GM19035 (cell line): Measurements from ENCODE around the gene KRTAP17-1.

Source experiments
- ATAC-seq: cut with Tn5 transposase; IDR thresholded peaks from one replicate; pipeline ENCODE4 v1.9.1; 2021; ENCODE audit not compliant: unreplicated experiment

The KRTAP17-1 gene

GRCh38 chr17:41333098-41333497, 17.6 kb upstream of the KRTAP17-1 start:
- ATAC-seq, result no peak

DNA sequence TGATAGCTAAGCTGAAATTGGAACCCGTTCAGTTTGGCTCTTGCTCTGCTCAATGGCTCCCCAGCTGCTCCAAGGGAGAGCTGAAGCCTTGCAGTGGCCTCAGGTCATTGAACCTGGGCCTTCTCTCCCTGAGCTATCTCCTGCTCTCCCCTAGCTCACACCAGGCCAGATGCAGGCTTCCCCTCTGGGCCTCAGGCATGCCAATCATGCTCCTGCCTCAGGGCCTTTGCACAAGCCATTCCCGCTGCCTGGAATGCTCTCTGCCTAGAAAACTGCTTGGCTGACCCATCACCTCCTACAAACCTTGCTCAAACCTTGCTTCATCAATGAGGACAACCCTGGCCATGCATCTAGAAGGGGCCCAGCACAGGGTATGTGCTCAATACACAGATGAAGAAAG, 16.7 kb upstream of the KRTAP17-1 start:
- ATAC-seq, result no peak

GRCh38 chr17:41331606-41332005, 16.1 kb upstream of the KRTAP17-1 start:
- ATAC-seq, result no peak

DNA sequence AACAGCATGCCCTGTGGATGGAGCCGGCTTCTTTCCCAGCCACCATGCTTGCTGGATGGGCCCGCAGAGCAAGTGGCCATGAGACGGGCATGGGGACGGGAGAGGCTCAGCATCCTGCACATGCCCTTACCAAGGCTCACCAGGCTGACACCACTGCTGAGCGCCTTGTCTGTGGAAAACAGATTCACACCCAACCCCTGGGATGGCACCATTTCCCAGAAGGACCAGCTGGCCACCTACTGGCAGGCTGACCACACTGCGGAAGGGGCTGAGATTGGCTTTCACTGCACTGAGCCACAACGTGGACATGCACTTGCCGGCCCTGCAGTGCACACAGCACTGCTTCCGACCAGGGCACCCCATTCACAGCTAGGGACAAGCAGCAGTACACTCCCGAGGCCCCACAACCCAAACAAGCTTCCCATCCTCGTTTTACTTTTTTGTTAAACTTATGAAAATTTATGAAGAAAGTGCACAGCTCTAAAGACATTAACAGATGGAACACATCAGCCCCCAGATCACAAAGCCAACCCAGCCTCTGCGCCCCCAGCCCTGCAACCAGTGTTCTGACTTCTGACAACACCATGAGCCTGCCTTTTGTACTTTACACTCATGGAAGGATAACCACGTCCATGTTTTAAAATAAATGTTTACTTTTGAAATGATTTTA, 13.9 kb upstream of the KRTAP17-1 start:
- no peak for ATAC-seq

DNA sequence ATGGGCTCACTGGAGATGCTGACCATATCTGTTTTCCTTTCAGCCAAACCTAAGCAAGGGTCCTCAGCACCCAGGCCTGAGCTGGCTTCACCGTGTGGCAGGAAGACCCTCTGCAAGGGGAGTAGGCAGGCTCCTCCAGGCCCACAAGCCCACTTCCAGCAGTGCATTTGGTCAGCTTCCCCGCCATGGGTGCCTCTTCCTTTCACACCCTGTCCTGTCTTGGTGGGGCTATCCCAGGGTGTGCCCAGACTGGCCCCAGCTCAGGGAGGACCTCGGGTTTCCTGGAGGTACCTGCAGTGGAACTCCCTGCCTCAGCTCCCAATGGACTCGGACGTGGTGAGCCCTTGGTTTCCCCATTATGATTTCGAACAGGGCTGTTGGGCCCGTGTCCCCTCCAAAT, 12.7 kb upstream of the KRTAP17-1 start:
- no peak for ATAC-seq

DNA sequence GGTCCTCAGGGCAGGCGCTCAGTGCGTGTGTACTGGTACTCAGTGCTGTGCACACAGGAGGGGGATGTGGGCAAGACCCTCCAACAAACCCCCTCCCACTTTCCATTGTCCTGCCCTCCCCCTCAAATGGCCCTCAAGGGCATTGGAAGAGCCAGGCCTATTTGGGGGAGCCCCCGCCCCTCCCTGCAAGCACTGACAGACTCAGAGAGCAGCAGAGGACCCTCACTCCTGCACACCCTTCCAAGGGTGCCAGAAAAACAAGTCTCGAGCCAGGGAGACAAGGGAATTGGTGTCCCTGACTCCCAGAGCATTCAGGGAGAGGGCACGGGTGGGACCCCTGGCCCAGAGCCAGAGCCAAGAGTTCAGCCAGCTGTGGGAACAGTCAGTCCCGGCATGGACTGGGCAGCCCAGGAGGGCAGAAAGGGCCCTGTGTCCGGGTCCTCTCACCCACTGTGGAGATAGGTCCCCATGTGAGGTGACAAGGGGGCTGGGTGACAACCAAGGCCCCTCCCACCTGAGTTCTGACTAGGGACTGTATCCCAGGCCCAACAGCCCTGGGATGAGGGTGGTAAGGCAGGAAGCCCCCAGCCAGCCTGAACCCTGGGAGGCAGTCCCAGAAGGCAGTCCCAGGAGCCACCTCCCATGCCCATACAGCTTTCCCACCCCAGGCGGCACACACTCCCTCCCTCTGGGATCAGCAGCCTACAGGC, 12.1 kb upstream of the KRTAP17-1 start:
- ATAC-seq, result no peak

- no peak for ATAC-seq
Observed at GRCh38 chr17:41326173-41327145, 10.9 kb upstream of the KRTAP17-1 start.

DNA sequence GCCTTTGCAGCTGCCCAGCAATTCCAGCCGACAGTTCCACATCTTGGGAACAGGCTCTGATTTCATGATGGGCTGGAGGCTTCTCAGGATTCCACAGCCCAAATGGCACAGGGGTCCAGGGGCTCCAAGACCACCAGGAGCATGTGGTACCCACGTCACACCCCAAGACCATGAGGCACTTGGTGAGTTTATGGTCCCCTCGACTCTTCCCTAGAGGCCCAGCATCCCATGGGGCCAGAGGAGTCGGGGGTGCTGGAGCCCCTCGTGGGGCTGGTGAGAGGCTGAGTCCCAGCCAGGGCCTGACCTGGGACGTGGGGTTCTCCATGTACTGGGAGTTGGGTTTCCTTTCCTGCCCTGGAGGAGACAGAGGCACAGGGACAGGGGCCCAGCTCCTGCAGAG, 10.1 kb upstream of the KRTAP17-1 start:
- ATAC-seq, result no peak

- ATAC-seq, result no peak
Observed at GRCh38 chr17:41325126-41325525, 9.6 kb upstream of the KRTAP17-1 start.

DNA sequence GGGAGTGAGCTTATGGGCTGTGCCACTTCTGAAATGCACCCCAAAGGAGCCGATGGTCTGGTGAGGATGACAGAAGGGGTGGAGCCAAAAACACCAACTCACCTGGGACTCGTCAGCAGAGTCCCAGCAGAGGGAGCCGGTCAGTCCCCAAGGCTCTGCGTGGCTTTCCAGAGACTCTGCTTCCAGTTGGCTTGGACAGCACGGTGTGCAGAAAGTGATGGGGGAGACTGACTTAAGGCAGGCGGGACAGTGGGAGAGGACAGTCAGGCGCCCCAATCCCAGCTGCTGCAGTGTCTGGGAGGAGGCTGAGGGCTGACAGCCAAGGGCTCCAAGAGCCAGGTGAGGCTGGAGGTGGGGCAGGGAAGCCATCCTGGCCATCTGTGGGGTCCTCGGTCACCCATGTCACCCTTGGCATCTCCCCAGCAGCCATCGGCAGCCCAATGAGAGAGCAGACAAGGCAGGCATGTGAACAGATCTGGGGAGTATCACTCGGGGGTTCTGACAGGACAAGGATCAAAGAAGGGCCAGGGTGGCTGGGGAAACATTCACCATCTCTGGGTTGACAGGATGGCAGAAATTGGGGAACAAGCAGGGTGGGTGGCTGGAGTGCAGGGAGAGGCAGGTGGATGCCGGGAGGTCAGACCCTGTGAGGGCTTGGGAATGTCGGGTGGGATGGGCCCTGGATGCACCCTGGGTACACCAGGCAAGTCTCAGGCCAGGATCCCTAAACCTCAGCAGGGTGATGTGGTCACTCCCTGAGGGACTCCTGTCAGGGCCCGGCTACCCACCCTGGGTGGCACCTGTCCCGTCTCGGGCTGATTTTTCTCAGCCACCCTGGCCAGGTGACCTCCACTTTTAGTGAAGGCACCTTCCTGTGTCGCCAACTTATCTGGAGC, 8.9 kb upstream of the KRTAP17-1 start:
- ATAC-seq, result no peak

- no peak for ATAC-seq
Observed at GRCh38 chr17:41322903-41323895, 7.7 kb upstream of the KRTAP17-1 start.

DNA sequence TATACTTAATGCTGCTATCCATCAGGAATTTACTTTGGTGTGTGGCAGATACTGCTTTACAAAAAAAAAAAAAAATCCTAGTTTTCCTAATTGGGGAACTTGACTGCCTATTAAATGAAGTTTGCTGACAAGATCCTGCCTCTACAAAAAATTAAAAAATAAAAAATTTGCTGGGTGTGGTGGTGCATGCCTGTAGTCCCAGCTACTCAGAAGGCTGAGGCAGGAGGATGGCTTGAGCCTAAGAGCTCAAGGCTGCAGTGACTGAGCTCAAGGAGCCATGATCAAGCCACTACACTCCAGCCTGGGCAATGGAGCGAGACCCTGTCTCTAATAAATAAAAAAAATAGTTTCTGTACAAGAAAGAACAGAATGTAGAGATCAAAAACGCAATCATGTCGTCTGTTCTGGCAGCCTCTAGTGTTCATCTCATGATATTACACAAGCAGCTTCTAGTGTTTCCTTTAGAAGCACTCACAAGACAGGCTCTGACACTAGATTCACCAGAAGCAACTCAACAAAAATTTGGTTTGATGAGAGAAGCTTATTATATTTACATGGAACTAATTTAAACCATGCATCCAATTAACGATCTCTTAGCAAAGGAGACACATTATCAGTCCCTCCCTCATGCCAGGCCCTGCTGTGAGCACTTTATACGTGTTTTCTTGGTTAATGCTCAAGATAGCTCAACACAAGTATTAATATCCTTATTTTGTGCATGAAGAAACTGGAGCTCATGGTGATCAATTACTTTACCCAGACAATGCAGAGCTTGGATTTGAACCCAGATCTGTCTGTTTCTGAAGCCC, 6.8 kb upstream of the KRTAP17-1 start:
- no peak for ATAC-seq

GRCh38 chr17:41318231-41318630, 2.7 kb upstream of the KRTAP17-1 start:
- ATAC-seq, result no peak

- no peak for ATAC-seq
Observed at GRCh38 chr17:41315814-41316445, 420 bp upstream of the KRTAP17-1 start.

GRCh38 chr17:41311111-41311510, 4.4 kb downstream of the KRTAP17-1 start:
- ATAC-seq, result no peak

DNA sequence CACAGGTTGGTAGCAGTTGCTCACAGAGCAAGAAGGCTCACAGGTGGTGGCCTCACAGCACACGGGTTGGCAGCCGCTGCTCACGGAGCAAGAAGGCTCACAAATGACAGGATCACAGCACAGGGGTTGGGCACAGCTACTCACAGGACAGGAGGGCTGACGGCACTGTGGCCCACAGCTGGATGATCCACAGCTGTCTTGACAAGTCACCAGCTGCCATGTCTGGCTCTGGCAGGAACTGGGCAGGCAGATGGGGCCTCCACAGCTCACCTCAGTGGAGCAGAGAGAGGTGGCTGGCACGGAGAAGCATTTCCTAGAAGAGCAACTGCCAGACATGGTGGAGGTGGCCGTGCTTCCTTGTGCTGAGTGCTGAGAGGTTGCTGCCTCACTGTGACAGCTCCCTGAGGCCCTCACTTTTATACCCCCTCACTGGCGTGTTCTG, 6.6 kb downstream of the KRTAP17-1 start, which contains the start of gene KRTAP16-1:
Gene KRTAP16-1, minus strand, starts transcription at position 392 of the 442 bp plus-strand sequence. Its CDS starts 56 bp downstream, at position 336.
- no peak for ATAC-seq

- ATAC-seq, result no peak
Observed at GRCh38 chr17:41308251-41308917, 7.1 kb downstream of the KRTAP17-1 start.
